Endothelial cell (in vitro differentiated cells): ENCODE data around the gene FKBP2. TPM values are rescaled to one million over a fixed set of nuclear protein-coding genes. Genes with fewer than 3 reads are reported as not detected.

Experiments used
- DNase-seq: peaks from one replicate; pipeline ENCODE4 v3.0.0; 2021; ENCODE audit warnings: low spot score
- H3K27ac Mint-ChIP-seq: one replicate; pipeline ENCODE4 v1.8.0; 2021; ENCODE audit warnings: mixed read lengths, inconsistent platforms; ENCODE audit not compliant: unreplicated experiment
- H3K27me3 Mint-ChIP-seq: one replicate; pipeline ENCODE4 v1.8.0; 2021; ENCODE audit warnings: mild to moderate bottlenecking, moderate library complexity, mixed read lengths, inconsistent platforms; ENCODE audit not compliant: unreplicated experiment
- H3K36me3 Mint-ChIP-seq: one replicate; pipeline ENCODE4 v1.8.0; 2021; ENCODE audit warnings: mild to moderate bottlenecking, low read depth, mixed read lengths, inconsistent platforms; ENCODE audit not compliant: unreplicated experiment
- H3K4me1 Mint-ChIP-seq: one replicate; pipeline ENCODE4 v1.8.0; 2021; ENCODE audit warnings: mild to moderate bottlenecking, mixed read lengths, inconsistent platforms; ENCODE audit not compliant: unreplicated experiment
- H3K4me3 Mint-ChIP-seq: one replicate; pipeline ENCODE4 v1.8.0; 2021; ENCODE audit warnings: mild to moderate bottlenecking, mixed read lengths, inconsistent platforms; ENCODE audit not compliant: unreplicated experiment
- H3K9me3 Mint-ChIP-seq: one replicate; pipeline ENCODE4 v1.8.0; 2021; ENCODE audit warnings: mixed read lengths, inconsistent platforms; ENCODE audit not compliant: unreplicated experiment
- total RNA-seq: library from RNA; stranded (reverse); fragmentation: NEBNext Ultra II Directional; extraction: Animal tissue kit (Norgen Biotek cat#: 25700); gene quantifications from one replicate; pipeline ENCODE4 v1.2.1, GENCODE V29; 2021; ENCODE audit not compliant: unreplicated experiment
- TF ChIP-seq, protein P1 (sequence below): fragments of 200-600 bp; sonication (generic); IDR thresholded peaks from one replicate; pipeline ENCODE4 v1.5.0; 2021; ENCODE audit warnings: antibody characterized with exemption; ENCODE audit not compliant: unreplicated experiment

Gene FKBP2
- total RNA-seq, 1 donor from 2014 or later, result 35.3 TPM

DNA sequence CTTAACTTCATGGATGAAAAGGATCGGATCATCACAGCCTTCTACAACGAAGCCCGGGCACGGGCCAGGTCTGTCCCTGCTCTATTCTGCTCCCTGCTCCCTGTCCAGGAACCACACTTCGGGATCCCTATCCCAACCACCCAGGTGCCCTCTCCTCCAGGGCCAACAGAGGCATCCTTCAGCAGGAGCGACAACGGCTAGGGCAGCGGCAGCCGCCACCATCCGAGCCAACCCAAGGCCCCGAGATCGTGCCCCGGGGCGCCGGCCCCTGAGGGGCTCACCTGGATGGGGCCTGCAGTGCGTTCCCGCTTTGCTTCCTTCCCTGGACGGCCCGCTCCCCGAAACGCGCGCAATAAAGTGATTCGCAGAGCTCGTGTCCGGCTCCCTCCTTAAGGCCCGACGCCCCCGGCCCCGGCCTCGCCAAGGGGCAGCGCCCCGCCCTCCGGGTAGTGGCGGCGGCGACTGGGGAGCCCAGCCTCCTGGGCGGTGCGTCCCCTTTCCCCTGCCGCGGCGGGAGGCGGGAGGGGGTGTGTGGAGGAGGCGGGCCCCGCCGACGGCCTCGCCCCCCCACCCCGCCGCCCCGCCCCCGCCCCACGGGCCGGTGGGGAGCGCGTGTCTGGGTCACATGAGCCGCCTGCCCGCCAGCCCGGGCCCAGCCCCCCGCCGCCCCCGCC lies 6.8 kb upstream of the FKBP2 start, which contains the start of gene VEGFB:
VEGFB (plus strand) TSS at position 672 of the 674 bp plus-strand sequence. CDS start 250 bp downstream, outside the sequence.
- TF ChIP-seq, protein P1, sequence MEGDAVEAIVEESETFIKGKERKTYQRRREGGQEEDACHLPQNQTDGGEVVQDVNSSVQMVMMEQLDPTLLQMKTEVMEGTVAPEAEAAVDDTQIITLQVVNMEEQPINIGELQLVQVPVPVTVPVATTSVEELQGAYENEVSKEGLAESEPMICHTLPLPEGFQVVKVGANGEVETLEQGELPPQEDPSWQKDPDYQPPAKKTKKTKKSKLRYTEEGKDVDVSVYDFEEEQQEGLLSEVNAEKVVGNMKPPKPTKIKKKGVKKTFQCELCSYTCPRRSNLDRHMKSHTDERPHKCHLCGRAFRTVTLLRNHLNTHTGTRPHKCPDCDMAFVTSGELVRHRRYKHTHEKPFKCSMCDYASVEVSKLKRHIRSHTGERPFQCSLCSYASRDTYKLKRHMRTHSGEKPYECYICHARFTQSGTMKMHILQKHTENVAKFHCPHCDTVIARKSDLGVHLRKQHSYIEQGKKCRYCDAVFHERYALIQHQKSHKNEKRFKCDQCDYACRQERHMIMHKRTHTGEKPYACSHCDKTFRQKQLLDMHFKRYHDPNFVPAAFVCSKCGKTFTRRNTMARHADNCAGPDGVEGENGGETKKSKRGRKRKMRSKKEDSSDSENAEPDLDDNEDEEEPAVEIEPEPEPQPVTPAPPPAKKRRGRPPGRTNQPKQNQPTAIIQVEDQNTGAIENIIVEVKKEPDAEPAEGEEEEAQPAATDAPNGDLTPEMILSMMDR, result no peak
- DNase-seq, result no peak

DNA sequence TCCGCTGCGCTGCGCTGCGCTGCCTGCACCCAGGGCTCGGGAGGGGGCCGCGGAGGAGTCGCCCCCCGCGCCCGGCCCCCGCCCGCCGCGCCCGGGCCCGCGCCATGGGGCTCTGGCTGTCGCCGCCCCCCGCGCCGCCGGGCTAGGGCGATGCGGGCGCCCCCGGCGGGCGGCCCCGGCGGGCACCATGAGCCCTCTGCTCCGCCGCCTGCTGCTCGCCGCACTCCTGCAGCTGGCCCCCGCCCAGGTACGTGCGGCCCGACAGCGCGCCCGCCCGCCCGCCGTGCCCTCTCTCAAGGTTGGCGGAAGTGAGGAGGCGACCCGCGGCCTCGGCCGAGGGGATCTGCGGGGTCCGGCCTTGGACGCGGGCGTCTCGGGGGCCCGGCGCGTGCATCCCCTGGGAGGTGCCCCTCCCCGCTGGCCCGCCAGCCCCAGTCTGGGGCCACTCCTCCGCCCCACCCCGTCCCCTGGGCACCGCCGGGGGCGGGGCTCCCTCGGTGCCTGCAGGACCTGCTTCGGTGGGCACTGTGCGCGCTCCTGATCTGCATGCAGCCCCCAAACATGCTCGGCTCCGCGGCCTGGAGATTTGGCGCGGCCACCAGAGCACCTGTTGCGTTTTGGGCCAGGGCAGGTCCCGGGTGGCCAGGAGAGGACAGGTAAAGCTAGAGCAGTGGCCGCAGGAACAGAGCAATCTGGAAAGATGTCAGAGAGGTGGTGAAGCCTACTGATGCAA lies 6.1 kb upstream of the FKBP2 start:
- peak overlapping the region; percentile 83 for H3K4me3 Mint-ChIP-seq
- peaks cover 5% of the 10 kb centered on the region for H3K36me3 Mint-ChIP-seq
- DNase-seq, result no peak
- H3K27me3 Mint-ChIP-seq, result peaks cover 21% of the 10 kb centered on the region
- peaks cover 7% of the 10 kb centered on the region for H3K4me1 Mint-ChIP-seq
- H3K9me3 Mint-ChIP-seq, result no peaks in the 10 kb centered on the region
- no peak overlapping the region for H3K27ac Mint-ChIP-seq
- TF ChIP-seq, protein P1, result no peak

More for the DNA sequence above, 6.8 kb upstream of the FKBP2 start, which contains the start of gene VEGFB:
- Mint-ChIP-seq H3K27ac (no peak within 1 kb of the TSS), H3K36me3 (peaks cover 5% of the 10 kb centered on the region), H3K4me3 (peak within 1 kb of the TSS; percentile 83), H3K9me3 (no peaks in the 10 kb centered on the region), H3K4me1 (peaks cover 7% of the 10 kb centered on the region), H3K27me3 (peaks cover 17% of the 10 kb centered on the region)

DNA sequence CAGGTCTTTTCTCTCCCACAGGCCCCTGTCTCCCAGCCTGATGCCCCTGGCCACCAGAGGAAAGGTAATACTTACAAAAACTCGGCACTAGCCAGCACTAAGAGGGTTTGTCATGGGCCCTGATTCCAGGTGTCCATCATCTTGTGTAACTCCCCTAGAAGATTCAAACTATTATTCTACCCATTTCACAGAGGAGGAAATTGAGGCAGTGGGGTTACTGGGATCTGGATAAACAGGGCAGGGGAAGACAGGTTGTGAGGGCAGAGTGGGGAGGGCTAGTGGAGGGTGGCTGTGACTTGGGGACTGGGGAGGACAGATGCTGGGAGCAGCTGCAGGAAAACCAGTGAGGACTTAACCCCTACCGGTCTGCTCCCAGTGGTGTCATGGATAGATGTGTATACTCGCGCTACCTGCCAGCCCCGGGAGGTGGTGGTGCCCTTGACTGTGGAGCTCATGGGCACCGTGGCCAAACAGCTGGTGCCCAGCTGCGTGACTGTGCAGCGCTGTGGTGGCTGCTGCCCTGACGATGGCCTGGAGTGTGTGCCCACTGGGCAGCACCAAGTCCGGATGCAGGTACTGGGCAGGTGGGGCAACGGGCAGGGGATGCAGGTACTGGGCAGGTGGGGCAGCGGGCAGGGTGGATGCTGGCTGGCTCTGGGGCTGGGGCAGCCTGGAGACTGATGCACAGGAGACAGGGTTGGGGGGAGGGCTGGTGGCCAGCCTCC lies 5.3 kb upstream of the FKBP2 start:
- Mint-ChIP-seq H3K4me3 (peak overlapping the region; percentile 83), H3K4me1 (peaks cover 11% of the 10 kb centered on the region), H3K27me3 (peaks cover 25% of the 10 kb centered on the region), H3K9me3 (no peaks in the 10 kb centered on the region), H3K27ac (no peak overlapping the region), H3K36me3 (peaks cover 5% of the 10 kb centered on the region)
- DNase-seq, result no peak
- TF ChIP-seq, protein P1, result no peak

DNA sequence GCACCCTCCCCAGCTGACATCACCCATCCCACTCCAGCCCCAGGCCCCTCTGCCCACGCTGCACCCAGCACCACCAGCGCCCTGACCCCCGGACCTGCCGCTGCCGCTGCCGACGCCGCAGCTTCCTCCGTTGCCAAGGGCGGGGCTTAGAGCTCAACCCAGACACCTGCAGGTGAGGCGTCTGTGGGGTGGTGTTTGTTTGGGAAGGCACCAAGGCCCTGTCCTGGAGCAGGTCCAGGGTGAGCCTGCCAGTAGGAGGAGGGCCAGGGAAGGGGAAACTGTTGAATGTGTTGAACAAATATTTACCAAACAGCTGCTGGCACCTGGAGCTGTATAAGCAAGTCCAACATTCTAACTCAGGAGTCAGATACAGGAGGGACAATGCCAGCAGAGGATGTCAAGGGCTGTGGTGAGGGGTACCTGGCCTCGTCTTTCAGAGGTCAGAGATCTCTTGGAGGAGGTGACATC lies 3.4 kb upstream of the FKBP2 start:
- Mint-ChIP-seq H3K4me1 (peaks cover 11% of the 10 kb centered on the region), H3K27ac (no peak overlapping the region), H3K9me3 (no peaks in the 10 kb centered on the region), H3K27me3 (peaks cover 23% of the 10 kb centered on the region), H3K36me3 (peaks cover 5% of the 10 kb centered on the region), H3K4me3 (no peak overlapping the region)
- TF ChIP-seq, protein P1, result no peak
- DNase-seq, result no peak
